ENCODE measurements around the gene ACTN3.
"Not testable (repeated sequence)": the region's sequence is repeated elsewhere in the genome, so short reads cannot be mapped to it uniquely, and the experiment has no call there.

Gene ACTN3

DNA sequence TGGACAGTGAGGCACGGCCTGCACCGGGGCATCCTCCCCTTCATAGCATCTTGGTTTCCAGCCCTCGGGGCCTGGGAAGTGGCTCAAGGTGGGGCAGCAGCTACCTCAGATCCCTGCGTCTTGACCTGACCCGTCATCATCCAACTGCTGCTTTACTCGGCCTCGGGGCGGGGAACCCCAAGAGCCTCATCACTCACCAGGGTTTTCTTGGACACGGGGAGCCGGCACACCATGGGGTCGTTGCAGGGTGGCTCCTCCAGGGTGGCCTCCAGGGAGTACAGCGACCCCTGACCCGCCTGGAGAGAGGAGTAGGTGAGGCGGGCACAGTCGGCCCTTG is 21.1 kb downstream of the ACTN3 start:
- DNase-seq = no peak

DNA sequence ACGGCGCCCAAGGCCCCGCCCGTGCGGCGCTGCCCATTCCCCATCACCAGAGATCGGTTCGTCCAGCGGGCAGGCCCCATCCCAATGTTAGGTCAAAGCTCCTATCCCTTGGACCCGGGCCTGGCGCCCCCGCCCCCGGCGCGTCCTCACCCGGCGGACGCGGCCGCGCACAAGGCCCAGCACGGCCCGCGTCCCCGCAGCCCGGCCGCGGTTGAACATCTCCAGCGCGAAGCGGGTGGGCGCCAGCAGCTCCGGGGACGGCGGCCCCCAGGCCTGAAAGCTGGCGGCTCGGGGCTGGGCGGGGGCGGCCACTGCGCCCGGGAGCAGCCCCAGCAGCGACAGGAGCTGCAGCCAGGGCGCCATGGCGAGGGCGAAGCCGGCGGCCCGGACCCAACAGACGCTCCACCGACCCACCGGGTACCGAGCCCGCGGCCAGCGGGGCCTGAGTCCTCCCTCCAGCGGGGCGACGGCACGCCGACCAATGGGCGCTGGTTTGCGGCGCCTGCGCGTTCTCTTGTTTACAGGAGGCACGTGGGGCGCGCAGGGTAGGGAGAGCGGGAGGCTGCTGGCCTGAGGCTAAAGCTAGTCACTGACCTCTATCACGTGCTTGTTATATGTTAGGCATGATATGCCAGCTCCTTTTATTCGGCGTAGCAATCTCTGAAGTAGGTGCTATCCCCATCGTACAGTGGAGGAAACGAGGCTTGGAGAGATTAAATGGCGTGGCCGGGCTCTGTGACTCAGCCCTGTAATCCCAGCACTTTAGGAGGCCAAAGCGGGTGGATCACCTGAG is 21.6 kb downstream of the ACTN3 start, which contains the start of gene CTSF:
Gene CTSF, minus strand, starts transcription at position 483 of the 793 bp plus-strand sequence. Its CDS starts 120 bp downstream, at position 363.
- peak; percentile 75 for DNase-seq

DNA sequence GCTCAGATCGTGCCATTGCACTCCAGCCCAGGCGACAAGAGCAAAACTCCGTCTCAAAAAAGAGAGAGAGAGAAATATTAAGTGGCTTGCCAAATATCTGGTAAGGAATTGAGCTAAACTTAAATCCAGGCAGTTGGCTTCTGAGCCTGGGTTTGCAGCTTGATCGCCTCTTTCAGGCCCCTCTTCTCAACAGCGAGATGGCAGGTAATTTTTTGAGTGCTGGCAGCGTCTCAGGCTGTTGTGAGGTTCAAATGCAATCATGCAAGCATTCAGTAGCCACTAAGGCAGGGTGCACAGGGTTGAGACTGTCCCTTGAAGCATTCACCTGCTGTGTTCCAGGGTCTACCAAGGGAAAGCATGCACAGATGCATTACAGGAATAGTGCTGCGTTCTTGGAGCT is 22.4 kb downstream of the ACTN3 start:
- no peak for DNase-seq

DNA sequence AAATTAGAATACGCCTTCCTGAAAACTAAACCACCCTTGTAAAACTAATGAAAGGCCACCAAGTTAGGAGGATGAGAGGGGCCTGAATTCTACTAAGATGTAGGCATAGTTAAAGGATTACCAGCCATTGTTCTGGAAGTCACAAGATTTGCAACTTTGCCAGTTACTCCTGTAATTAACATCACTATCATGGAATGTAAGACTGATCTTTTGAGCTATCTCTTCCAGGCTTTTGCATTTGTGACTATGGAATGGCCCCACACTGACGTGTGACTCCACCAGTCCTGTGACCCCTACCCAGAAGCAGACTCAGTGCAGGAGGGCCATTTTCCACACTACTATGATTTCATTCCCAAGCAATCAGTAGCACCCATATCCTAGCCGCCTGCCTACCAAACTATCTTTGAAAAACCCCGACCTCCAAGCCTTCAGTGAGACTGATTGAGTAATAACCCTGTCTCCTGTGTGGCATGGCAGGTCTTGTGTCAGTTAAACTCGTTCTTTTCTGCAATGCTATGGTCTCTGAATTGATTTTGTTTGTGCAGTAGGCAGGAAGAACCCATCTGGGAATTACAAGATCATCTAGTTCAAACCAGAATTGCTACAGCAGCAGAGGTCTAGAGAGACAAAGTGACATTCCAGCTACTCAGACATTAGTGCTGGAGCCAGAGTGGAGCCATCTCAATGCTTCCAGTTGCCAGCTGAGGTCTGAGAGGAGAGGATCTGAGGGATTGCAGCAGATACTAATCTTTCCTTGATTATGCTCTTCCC is 23.6 kb downstream of the ACTN3 start:
- no peak for DNase-seq

DNA sequence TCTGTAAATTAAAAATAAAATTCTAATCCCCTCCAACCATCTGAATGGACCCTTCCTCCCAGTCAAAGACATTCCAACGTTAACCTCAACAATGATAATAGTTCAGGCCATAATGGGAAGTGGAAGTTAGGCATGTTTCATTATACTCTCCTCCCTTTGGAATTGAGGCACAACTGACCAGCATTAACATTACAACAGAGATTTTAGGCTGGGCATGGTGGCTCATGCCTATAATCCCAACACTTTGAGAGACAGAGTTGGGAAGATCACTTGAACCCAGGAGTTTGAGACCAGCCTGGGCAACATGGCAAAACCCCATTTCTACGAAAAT is 24.1 kb downstream of the ACTN3 start:
- DNase-seq = no peak

DNA sequence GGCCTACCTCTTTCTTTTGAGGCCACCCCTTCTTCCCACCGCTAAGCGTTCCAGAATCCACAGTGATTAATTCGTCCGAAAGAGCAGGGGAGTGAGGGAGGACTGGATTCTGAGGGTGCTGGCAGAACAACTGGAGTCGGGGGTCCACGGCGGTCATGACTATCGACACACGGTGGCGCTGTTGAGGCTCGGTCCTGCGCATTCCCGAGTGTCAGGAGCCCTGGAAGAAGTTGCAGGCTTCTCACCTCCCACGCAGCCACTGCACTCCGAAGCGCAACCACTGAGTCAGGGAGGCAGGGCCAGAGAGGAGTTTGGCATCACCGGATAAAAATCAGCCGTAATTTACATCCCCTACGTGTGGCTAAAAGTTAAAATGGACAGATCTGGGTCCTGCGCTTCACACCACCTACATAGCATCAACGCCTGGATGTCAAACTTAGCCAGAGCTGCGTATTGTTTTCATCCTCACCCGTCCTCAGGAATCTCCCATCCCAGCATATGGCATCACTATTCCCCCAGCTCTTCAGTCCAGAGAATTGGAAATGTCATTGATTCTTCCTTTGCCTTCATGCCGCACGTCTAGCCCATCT is 32.4 kb downstream of the ACTN3 start:
- DNase-seq = peak; percentile 71

DNA sequence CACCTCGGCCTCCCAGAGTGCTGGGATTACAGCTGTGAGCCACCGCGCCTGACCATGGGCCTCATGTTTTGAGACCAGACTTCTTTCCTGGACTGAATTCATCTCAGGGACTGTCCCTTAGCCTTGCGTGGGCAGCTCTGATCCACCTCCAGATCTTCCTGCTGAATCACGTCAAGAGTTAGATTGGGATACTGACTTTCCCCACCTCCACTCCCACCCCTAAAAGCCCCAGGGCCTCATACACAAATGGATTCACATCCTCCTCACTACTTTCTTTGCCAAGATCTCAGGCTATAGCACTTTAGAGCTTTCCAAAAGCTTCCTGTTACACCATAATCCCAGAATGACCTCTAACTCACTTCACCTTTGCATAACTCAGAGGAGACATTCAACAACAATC is 34.1 kb downstream of the ACTN3 start:
- DNase-seq = no peak

DNA sequence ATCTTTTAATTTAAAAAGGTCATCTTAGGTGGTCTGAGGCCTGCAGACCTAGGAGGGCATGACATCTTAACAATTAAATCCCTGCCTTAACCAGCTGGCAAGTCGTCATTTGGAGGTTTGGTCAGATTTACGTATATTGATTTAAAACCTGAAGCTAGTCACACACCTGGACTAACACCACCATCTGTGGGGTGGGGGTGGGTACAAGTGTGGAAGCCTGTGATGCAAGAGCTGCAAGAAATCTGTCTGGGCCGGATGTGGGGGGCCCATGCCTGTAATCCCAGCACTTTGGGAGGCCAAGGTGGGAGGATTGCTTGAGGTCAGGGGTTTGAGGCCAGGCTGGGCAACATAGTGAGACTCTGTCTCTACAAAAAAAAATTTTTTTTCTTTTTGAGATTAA is 34.6 kb downstream of the ACTN3 start:
- DNase-seq = no peak

DNA sequence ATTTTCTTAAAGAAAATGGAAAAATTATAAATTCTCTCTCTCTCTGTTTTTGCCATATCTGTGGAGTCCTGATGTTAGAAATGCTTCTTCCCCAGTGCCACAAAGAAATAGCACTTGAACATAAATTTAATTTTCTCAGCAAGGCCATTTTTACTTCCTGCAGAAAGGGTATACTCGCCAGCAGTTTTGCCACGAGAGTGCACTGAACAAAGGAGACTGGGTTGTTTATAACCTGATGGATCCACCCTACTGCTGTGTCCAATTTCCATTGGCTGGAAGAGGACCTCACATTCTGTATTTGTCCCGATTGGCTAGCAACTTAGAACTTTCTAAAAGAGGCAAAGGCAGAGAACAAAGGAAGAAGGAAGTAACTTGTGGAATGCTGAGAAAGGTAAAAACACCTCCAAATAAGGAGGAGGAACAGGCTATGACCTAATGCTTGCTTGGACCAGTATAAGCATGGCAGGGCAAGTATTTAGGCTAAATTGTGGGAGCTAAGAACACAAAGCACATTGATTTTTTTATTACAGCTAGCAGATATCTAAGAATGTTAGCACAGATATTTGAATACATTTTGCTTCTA is 36.0 kb downstream of the ACTN3 start:
- DNase-seq = not testable (repeated sequence)

DNA sequence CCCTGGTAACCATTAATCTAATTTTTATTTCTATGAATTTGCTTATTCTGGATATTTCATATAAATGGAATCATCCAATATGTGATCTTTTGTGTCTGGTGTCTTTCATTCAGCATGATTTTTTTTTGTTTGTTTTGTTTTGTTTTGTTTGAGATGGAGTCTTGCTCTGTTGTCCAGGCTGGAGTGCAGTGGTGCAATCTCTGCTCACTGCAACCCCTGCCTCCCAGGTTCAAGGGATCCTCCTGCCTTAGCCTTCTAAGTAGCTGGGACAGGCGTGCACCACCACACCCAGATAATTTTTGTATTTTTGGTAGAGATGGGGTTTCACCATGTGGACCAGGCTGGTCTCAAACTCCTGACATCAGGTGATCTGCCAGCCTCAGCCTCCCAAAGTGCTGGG is 38.7 kb downstream of the ACTN3 start:
- not testable (repeated sequence) for DNase-seq

DNA sequence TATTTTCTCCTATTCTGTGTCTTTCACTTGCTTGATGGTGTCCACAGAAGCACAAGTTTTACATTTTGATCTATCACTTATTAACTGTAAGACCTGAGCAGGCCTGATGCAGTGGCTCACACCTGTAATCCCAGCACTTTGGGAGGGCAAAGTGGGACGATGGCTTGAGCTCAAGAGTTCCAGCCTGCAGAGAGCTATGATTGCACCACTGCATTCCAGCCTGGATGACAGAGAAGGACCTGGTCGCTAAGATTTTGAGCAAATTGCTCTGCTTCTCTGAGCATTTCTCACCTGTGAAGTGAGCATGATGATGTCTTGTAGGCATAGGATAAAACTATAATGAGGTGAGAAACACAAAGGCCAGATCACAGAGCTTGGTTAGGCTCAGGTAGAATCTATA is 39.4 kb downstream of the ACTN3 start:
- no peak for DNase-seq

DNA sequence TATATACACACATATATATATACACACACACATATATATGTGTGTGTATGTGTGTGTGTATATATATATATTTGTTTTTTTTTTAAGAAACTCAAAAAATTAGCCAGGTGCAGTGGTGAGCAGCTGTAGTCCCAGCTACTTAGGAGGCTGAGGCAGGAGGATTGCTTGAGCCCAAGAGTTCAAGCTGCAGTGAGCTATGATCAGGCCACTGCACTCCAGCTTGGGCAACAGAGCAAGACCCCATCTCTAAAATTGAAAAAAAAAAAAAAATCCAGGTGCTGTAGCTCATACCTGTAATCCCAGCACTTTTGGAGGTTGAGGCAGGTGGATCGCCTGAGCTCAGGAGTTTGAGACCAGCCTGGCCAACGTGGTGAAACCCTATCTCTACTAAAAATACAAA is 42.6 kb downstream of the ACTN3 start:
- not testable (repeated sequence) for DNase-seq

DNA sequence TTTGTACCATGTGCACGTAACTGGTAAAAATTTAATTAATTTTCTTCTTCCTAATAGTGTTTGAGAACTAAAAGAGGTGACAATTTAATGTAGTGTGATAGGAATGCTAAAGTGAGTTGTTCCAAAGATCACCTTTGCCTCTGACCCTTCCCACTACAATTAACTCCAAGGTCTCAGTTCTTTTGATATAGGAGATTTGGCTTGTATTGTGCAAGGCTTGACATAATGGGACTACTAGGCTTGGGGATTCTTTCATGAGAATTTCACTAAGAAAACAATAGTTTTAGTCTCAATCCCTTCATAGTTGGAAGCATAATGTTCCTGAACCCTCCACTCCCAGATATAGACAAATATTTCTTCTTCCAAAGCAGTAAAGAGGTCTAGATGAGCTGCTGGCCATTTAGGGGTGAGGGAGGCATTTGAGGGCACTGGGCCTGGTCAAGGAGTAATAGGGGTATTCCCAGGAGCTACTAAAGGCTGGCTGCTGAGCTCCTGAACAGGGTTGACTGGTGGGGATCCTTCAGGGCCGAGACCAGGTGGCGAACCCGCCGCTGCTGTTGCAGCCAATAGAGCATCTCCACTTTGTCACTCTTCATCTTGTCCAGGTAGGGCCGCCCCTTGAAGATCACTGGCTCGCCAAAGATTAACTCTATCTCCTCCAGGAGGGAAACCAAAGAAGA is 43.4 kb downstream of the ACTN3 start:
- DNase-seq = no peak

DNA sequence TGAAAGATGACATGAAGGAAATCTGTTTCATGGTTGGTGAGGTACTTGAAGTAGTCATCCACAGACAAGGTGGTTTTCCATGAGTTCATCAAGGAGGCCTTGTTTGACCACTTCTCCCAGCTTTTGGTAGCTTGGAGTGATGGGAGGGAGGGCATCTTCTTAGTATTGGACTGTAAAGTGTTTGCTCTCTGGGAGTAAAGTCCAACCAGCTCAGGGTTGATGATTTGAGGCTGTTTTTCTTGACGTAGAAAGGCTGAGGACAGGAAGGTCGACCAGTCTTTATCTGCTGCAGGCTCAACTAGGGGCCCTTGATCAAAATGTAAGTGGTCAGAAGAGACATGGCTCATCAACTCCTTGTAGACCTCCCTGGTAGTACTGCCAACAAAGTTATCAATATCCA is 44.5 kb downstream of the ACTN3 start:
- no peak for DNase-seq

DNA sequence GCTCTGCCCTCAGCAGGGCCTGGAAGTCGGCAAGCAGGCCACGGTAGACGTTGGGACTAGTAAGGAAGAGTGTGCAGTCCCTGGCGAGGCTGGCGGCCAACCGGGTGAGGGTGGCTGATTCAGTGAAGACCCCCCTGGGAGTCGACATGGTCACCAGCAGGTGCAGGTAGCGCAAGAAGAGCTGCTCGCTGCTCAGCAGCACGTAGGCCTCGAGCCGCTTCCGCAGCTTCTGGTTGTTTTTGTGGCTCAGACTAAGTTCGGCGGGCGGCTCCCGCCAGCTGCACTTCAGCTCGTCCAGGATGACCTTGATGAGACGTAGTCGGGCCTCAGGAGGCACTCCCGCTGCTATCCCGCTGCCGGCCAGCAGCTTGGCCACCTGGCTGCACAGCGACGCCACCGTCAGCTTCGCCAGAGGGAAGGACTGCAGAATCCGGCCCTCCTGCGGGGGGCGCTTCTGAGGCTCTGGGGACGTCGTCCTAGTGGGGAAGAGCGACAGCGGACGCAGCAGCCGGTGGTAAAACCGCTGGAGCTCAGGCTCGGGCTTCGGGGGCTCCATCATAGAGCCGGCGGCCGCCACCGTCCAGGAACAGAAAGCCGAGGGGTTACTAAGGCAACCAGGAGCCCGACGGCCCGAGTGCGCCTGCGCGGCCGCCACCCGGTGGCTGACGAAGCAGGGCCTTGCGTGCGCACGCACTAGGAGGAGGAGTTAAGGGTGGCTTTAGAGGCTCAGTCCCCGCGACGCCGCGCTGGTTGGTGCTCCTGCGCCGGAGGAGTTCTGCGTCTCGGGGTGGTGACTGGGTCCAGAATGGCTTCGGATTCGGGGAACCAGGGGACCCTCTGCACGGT is 46.0 kb downstream of the ACTN3 start, which contains the start of the genes CCDC87 and CCS:
Gene CCDC87, minus strand, starts transcription at position 607 of the 846 bp plus-strand sequence. Its CDS starts 48 bp downstream, at position 559.
Gene CCS, plus strand, starts transcription at position 729 of the 846 bp plus-strand sequence. Its CDS starts 77 bp downstream, at position 806.
- DNase-seq = peak; percentile 99

DNA sequence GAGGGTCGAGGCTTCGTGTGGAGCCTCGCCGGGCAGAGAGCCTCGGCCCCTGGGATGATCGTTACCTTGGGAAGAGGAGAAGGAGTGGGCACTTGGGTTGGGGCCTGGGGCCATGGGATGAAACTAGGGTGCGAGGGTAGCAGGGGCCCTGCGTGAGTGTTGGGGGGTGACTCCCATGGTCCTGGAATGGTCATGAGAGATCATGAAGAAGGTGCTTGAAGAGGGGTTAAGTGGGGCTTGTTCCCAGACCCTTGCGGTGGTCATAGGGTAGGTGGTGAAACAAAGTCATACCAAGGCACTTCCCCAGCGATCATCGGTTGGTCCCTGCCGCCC is 46.6 kb downstream of the ACTN3 start:
- DNase-seq = no peak

DNA sequence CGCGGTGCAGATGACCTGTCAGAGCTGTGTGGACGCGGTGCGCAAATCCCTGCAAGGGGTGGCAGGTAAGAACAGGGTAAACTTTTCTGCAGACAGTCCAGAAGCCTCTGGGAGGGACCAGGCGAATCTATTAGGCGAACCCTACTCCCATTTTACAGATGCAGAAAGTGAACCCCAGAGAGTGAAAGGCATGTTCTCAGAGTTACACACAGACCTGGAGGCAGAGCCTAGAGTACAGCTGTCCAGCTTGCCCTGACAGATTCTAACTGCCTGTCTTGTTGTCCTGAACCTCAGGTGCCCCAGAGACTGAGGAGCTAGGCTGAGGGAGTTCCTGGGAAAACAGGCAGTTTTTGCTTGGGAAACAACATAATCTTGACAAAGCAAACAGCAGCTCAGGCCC is 46.9 kb downstream of the ACTN3 start:
- DNase-seq = no peak

DNA sequence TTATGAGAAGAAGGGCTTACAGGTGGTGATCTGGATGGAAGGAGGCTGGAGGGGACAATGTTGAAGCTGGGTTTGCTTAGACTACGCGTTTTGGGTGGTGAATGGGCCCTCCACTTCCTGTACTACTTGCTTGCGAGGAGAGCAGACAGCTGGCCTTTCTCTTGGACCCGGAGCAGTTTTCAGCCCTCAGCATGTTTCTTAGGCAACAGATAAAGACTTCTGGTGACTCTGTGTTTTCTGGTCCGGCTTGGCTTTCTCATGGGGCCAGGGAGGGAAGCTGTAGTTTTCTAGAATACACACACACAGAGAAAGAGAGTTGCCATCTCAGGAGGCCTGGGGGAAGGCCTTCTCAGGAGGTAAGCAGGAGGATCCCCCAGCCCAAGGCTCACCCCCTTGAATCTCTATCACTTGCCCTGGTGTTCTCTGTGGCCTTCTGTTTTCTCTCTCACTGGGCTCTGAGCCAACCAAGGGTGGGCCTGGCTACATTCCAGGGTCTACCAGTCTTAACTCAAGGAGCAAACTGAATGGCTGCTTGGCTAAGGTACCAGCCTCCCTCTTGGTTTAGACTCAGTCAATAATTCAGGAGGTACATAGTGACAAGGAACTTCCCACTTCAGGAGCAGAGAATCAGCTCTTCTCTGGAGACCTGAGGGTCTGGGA is 48.7 kb downstream of the ACTN3 start:
- no peak for DNase-seq

DNA sequence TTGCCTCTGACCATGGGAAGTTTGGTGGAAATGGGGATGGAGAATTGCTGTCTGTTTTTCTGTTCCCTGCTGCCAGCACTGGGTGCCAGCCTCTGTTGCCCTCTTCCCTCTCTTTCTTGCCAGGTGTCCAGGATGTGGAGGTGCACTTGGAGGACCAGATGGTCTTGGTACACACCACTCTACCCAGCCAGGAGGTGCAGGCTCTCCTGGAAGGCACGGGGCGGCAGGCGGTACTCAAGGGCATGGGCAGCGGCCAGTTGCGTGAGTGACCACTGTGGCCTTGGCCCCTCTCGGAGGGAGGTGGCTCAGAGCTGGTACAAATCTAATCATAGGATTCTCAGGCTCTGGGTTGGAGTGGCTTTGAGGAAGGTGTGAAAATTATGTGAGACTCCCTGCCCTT is 52.3 kb downstream of the ACTN3 start:
- no peak for DNase-seq

DNA sequence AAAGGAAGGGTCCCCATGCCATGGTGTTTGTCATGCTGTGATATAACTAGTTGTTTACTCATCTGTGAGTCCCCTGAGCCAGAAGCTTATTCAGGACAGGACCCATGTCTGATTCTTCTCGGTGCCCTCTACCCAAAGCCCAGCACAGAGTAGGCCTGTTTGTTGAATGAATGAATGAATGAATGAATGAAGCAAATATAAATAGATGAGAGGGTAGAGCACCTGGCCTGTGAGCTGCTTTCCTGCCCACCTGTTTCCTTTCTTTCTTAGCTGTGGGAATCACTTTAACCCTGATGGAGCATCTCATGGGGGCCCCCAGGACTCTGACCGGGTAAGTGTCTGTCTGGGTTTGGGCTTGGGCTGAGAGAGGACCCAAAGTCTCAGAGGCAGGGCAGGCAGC is 53.5 kb downstream of the ACTN3 start:
- no peak for DNase-seq

DNA sequence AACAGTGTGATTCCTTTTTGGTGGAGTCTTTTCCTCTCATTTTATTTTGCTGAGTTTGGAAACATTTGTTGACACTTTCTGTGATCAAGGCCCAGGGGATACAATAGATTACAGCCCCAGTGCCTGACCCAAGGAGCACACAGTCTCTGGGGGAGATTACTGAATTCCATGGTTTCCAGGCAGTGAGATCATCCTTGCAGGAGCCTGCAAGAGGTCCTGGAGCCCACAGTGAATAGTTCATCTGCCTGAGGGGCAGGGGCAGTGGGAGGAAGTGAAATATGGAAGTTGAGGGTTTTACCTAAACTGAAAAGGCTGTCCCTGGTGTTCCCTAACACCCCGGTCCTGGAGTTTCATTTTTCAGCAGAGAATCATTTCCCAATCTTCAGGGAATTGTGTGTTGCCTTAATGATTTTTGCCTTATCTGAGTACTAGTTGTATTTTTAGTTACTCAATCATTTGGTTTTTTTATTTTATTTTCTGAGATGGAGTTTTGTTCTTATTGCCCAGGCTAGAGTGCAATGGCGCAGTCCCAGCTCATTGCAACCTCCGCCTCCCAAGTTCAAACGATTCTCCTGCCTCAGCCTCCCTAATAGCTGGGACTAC is 54.0 kb downstream of the ACTN3 start:
- DNase-seq = no peak
